Central memory CD4-positive, alpha-beta T cell (primary cell): Measurements from ENCODE around the gene TCF20.

ENCODE experiments used
- DNase-seq: peaks from one replicate; pipeline ENCODE4 v3.0.0; 2022

The TCF20 gene

GRCh38 chr22:42256930-42257329, 13.5 kb downstream of the TCF20 start:
- no peak for DNase-seq

- no peak for DNase-seq
Observed at GRCh38 chr22:42256220-42256619, 14.2 kb downstream of the TCF20 start.

GRCh38 chr22:42249831-42250230, 20.6 kb downstream of the TCF20 start:
- no peak for DNase-seq

GRCh38 chr22:42248995-42249394, 21.5 kb downstream of the TCF20 start:
- DNase-seq = no peak

GRCh38 chr22:42247596-42247995, 22.9 kb downstream of the TCF20 start:
- no peak for DNase-seq

- no peak for DNase-seq
Observed at GRCh38 chr22:42243802-42244060, 26.7 kb downstream of the TCF20 start.

- DNase-seq = no peak
Observed at GRCh38 chr22:42236848-42237247, 33.6 kb downstream of the TCF20 start.

- DNase-seq = no peak
Observed at GRCh38 chr22:42236268-42236667, 34.2 kb downstream of the TCF20 start.

- no peak for DNase-seq
Observed at GRCh38 chr22:42233879-42234278, 36.6 kb downstream of the TCF20 start.

- DNase-seq = no peak
Observed at GRCh38 chr22:42231929-42232328, 38.5 kb downstream of the TCF20 start.

- no peak for DNase-seq
Observed at GRCh38 chr22:42229455-42230149, 40.9 kb downstream of the TCF20 start.

GRCh38 chr22:42228483-42228882, 42.0 kb downstream of the TCF20 start:
- no peak for DNase-seq

GRCh38 chr22:42227435-42227834, 43.0 kb downstream of the TCF20 start:
- no peak for DNase-seq

GRCh38 chr22:42225841-42226240, 44.6 kb downstream of the TCF20 start:
- no peak for DNase-seq

- DNase-seq = no peak
Observed at GRCh38 chr22:42222140-42222539, 48.3 kb downstream of the TCF20 start.
